GM12878 (cell line): Measurements from ENCODE around the gene DCP1B. TPM values are rescaled to one million over a fixed set of nuclear protein-coding genes. Genes with fewer than 3 reads are reported as not detected.

Source experiments
- ATAC-seq: fragments of 200-7000 bp; cut with Tn5 transposase; 3 replicates; pipeline ENCODE4 v1.9.1; 2020; ENCODE audit warnings: mild to moderate bottlenecking, moderate library complexity
- BruUV-seq: library from RNA; stranded (reverse); fragments of 400-500 nt; replicated peaks from 2 replicates; lab custom pipeline; 2021; lab: Mats Ljungman, UMichigan
- CTCF ChIA-PET: fragments of 300-600 bp; sonication (Branson Sonifier 250); formaldehyde crosslinking; extraction: SDS; loops from one replicate; lab custom pipeline; 2021; ENCODE audit warnings: inconsistent platforms; lab: Yijun Ruan, JAX
- POLR2A ChIA-PET: fragments of 350-600 bp; formaldehyde crosslinking; extraction: SDS; loops from one replicate; lab custom pipeline; 2021; ENCODE audit warnings: inconsistent platforms; lab: Charles Lee
- RAD21 ChIA-PET: fragments of 300-600 bp; sonication (Branson Sonifier 250); formaldehyde crosslinking; loops from one replicate; lab custom pipeline; 2023; ENCODE audit warnings: antibody characterized with exemption; ENCODE audit not compliant: unreplicated experiment; lab: Charles Lee
- SMC1A ChIA-PET: fragments of 300-600 bp; sonication (Branson Sonifier 250); formaldehyde crosslinking; loops from one replicate; lab custom pipeline; 2023; ENCODE audit not compliant: unreplicated experiment, uncharacterized antibody; lab: Charles Lee
- DNase-seq: peaks from one replicate; pipeline ENCODE4 v3.0.0-alpha.2; 2011; ENCODE audit warnings: low read depth, low spot score
- FAIRE-seq: peaks from 3 replicates; lab custom pipeline; 2011; peaks lifted over from hg19 to GRCh38; lab: Jason Lieb, UNC
- H2AFZ ChIP-seq: 2 replicates; pipeline ENCODE4 v1.6.0; 2011; ENCODE audit warnings: low read depth, low read length, control low read depth; ENCODE audit not compliant: control insufficient read depth
- H3K27ac ChIP-seq: 2 replicates; pipeline ENCODE4 v1.5.1; 2011; ENCODE audit warnings: control low read depth; ENCODE audit not compliant: control insufficient read depth, insufficient read depth
- H3K27me3 ChIP-seq, 2 experiments: replicated peaks in 1 of 2; 2 replicates each; pipeline versions ENCODE4 v1.6.0 to v1.6.1; 2011; ENCODE audit warnings: low read length in 1 of 2; ENCODE audit not compliant: control insufficient read depth in 2 of 2, insufficient read depth in 2 of 2
- H3K36me3 ChIP-seq, 2 experiments: 2 replicates each; pipeline ENCODE4 v1.5.1; 2011; ENCODE audit warnings: low read length in 1 of 2; ENCODE audit not compliant: control insufficient read depth in 2 of 2, insufficient read depth in 2 of 2
- H3K4me1 ChIP-seq: 2 replicates; pipeline ENCODE4 v1.6.1; 2011; ENCODE audit warnings: mild to moderate bottlenecking, low read length, moderate library complexity, mixed read lengths; ENCODE audit not compliant: control insufficient read depth, insufficient read depth
- H3K4me2 ChIP-seq: 2 replicates; pipeline ENCODE4 v1.6.0; 2011; ENCODE audit warnings: control low read depth; ENCODE audit not compliant: control insufficient read depth, insufficient read depth
- H3K4me3 ChIP-seq: fragments of 200-600 bp; sonication (generic); 2 replicates; pipeline ENCODE4 v1.5.1; 2016
- H3K79me2 ChIP-seq: 2 replicates; pipeline ENCODE4 v1.6.0; 2011; ENCODE audit warnings: low read length; ENCODE audit not compliant: control insufficient read depth, insufficient read depth
- H3K9ac ChIP-seq: 2 replicates; pipeline ENCODE4 v1.8.0; 2011; ENCODE audit warnings: low read length, control low read depth, mixed read lengths; ENCODE audit not compliant: control insufficient read depth, insufficient read depth
- H3K9me3 ChIP-seq: replicated peaks from 3 replicates; pipeline ENCODE4 v1.5.1; 2011; ENCODE audit warnings: mild to moderate bottlenecking, low read length; ENCODE audit not compliant: control insufficient read depth, insufficient read depth
- H4K20me1 ChIP-seq: 2 replicates; pipeline ENCODE4 v1.6.0; 2011; ENCODE audit not compliant: control insufficient read depth, insufficient read depth
- BCL11A ChIP-seq: IDR thresholded peaks from 2 replicates; pipeline ENCODE4 v1.6.1; 2011; ENCODE audit warnings: low read depth, low read length
- BMI1 ChIP-seq: fragments of 450-650 bp; IDR thresholded peaks from 2 replicates; pipeline ENCODE4 v1.6.1; 2016; ENCODE audit warnings: mild to moderate bottlenecking, moderate library complexity, borderline replicate concordance
- RCOR1 ChIP-seq: conservative IDR thresholded peaks from 2 replicates; pipeline ENCODE4 v1.6.1; 2012; ENCODE audit warnings: low read depth, low read length, improper control_type of control experiment
- ZBTB40 ChIP-seq: fragments of 450-650 bp; IDR thresholded peaks from 2 replicates; pipeline ENCODE4 v1.6.1; 2016; ENCODE audit warnings: mild to moderate bottlenecking, moderate library complexity, borderline replicate concordance
- ZNF207 ChIP-seq: fragments of 450-650 bp; IDR thresholded peaks from 2 replicates; pipeline ENCODE4 v1.6.1; 2014; ENCODE audit warnings: antibody characterized with exemption, mild to moderate bottlenecking, borderline replicate concordance
- ZNF592 ChIP-seq: fragments of 450-650 bp; IDR thresholded peaks from 2 replicates; pipeline ENCODE4 v1.6.1; 2017; ENCODE audit warnings: mild to moderate bottlenecking, moderate library complexity
- WGBS: methylation state at CpG from one replicate; pipeline ENCODE4 v1.1.6; 2016; ENCODE audit warnings: low lambda C conversion rate; ENCODE audit not compliant: insufficient replicate concordance, insufficient coverage; ENCODE audit errors: missing lambda C conversion rate; 5-methylcytosine and 5-hydroxymethylcytosine counted together
- in situ Hi-C: fragments of 300-500 bp; cut with MboI; formaldehyde crosslinking; loops from 9 replicates; pipeline ENCODE4 v1.14.3; 2018; ENCODE audit warnings: mixed read lengths
- intact Hi-C: fragments of 100-400 bp; cut with micrococcal nuclease; formaldehyde crosslinking; loops from one replicate; pipeline ENCODE4 v1.14.2; 2022; ENCODE audit not compliant: unreplicated experiment
- polyA plus RNA-seq, 11 experiments: library from polyadenylated mRNA; depleted of rRNA in 4 of 11; unstranded in 6 of 11; stranded (reverse) in 5 of 11; fragments of >200 nt; fragmentation: Nextera tagmentation in 4 of 11; fragmentation: Illumina TruSeq in 1 of 11; extraction: Ambion mirVana in 4 of 11; extraction: Trizol in 1 of 11; gene quantifications; 1 replicate in 1 of 11; 2 replicates in 10 of 11; pipeline versions ENCODE4 v1.2.1 to v1.2.3, GENCODE V29; 2011 to 2016; ENCODE audit warnings: inconsistent platforms in 2 of 11, missing spikeins in 2 of 11, low read depth in 1 of 11
- total RNA-seq, 4 experiments: library from RNA; depleted of rRNA in 3 of 4; stranded (reverse); fragments of >200 nt in 3 of 4; fragmentation: Illumina TruSeq in 1 of 4; extraction: Trizol in 1 of 4; gene quantifications; 2 replicates each; pipeline versions ENCODE4 v1.2.1 to v1.2.3, GENCODE V29; 2013 to 2021
- TF ChIP-seq, protein P1 (sequence below): fragments of 450-650 bp; IDR thresholded peaks from 2 replicates; pipeline ENCODE4 v1.6.1; 2018; ENCODE audit warnings: borderline replicate concordance, mild to moderate bottlenecking; ENCODE audit not compliant: partially characterized antibody
- TF ChIP-seq, protein P2 (sequence below): fragments of 150-350 bp; IDR thresholded peaks from 2 replicates; pipeline ENCODE4 v1.6.1; 2014; ENCODE audit warnings: mild to moderate bottlenecking, low read depth, low read length

Gene DCP1B
- total and polyA plus RNA-seq, 10 of the 15 experiments (the other 5 are each of a cell fraction or from before 2014, with no cell fraction given): 1.3 to 23.4 (median 15.3) TPM

GRCh38 chr12:1980282-1980681 is 24.0 kb downstream of the DCP1B start (continued):
- TF ChIP-seq ZBTB40: no peak
- TF ChIP-seq, protein P1, sequence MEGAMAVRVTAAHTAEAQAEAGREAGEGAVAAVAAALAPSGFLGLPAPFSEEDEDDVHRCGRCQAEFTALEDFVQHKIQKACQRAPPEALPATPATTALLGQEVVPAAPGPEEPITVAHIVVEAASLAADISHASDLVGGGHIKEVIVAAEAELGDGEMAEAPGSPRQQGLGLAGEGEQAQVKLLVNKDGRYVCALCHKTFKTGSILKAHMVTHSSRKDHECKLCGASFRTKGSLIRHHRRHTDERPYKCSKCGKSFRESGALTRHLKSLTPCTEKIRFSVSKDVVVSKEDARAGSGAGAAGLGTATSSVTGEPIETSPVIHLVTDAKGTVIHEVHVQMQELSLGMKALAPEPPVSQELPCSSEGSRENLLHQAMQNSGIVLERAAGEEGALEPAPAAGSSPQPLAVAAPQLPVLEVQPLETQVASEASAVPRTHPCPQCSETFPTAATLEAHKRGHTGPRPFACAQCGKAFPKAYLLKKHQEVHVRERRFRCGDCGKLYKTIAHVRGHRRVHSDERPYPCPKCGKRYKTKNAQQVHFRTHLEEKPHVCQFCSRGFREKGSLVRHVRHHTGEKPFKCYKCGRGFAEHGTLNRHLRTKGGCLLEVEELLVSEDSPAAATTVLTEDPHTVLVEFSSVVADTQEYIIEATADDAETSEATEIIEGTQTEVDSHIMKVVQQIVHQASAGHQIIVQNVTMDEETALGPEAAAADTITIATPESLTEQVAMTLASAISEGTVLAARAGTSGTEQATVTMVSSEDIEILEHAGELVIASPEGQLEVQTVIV: no peak
- TF ChIP-seq, all 136 proteins: peak for 0

- no peak overlapping the region for H3K4me2 ChIP-seq
- H3K36me3 ChIP-seq: no peaks in the 10 kb centered on the region
- no peaks in the 10 kb centered on the region for H3K27me3 ChIP-seq
- no peak overlapping the region for H3K4me3 ChIP-seq
- ATAC-seq: no peak
- DNase-seq: no peak
- ChIA-PET RAD21 (no interaction called here), POLR2A (no interaction called here), CTCF (interaction anchor here (1.3 kb wide), 1 partner anchor 12 kb away, joined by 4 read pairs; no protein-coding TSS in a partner anchor), SMC1A (no interaction called here)
- no peaks in the 10 kb centered on the region for H3K4me1 ChIP-seq
- FAIRE-seq: no peak
- WGBS: 91% methylated on average over 4 of the region's 4 CpGs
- H3K27ac ChIP-seq: no peak overlapping the region
- H3K9ac ChIP-seq: no peak overlapping the region
- no peaks in the 10 kb centered on the region for H4K20me1 ChIP-seq
- no peaks in the 10 kb centered on the region for H3K9me3 ChIP-seq
- H3K79me2 ChIP-seq: no peaks in the 10 kb centered on the region
- BruUV-seq: no TSS peak
- intact Hi-C loops (no loop called here), in situ Hi-C loops (no loop called here)
- H2AFZ ChIP-seq: no peak overlapping the region
- no peak for TF ChIP-seq ZNF207
- TF ChIP-seq BMI1: no peak
- TF ChIP-seq BCL11A: no peak
- TF ChIP-seq, protein P2, sequence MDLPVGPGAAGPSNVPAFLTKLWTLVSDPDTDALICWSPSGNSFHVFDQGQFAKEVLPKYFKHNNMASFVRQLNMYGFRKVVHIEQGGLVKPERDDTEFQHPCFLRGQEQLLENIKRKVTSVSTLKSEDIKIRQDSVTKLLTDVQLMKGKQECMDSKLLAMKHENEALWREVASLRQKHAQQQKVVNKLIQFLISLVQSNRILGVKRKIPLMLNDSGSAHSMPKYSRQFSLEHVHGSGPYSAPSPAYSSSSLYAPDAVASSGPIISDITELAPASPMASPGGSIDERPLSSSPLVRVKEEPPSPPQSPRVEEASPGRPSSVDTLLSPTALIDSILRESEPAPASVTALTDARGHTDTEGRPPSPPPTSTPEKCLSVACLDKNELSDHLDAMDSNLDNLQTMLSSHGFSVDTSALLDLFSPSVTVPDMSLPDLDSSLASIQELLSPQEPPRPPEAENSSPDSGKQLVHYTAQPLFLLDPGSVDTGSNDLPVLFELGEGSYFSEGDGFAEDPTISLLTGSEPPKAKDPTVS: no peak
- TF ChIP-seq ZNF592: no peak
- TF ChIP-seq RCOR1: no peak
Measured at GRCh38 chr12:1978078-1978862, 26.0 kb downstream of the DCP1B start.
